Measurements from ENCODE around the gene MYLK2. TPM values are rescaled to one million over a fixed set of nuclear protein-coding genes. Genes with fewer than 3 reads are reported as not detected.

The MYLK2 gene
- total RNA-seq, 4 donors from 2014 or later = not detected

DNA sequence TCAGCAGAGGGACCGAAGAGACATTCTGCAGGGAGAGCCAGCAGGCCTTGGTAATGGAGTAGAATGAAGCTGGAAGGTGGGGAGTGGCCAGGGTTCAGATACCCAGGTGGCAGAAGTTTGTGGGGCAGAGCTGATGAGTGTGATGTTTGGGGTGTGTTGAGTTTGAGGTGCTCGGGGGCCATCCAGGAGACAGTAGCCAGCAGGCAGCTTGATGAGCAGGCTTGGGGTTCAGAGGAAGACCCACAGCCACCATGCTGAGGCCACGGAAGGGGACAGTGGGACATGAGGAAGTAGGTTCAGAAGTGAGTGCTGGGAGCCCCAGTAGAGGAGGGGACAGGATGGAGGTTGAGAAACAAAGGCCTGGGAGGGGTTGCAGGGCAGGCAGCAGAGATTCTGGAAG lies 37.4 kb downstream of the MYLK2 start:
- Histone ChIP-seq H3K4me3 (no peak overlapping the region), H3K27ac (no peak overlapping the region), H3K9me3 (no peaks in the 10 kb centered on the region), H3K27me3 (peaks cover 30% of the 10 kb centered on the region), H3K4me1 (peaks cover 19% of the 10 kb centered on the region), H3K36me3 (no peaks in the 10 kb centered on the region)
- peak in 1 of 2 donors; percentile 20 for DNase-seq (ENCODE audit: low spot score in 2 of 2)
- TF ChIP-seq POLR2AphosphoS5 (IDR thresholded peaks at IDR 0.05) = no peak
- WGBS = 68% methylated on average over 3 of the region's 3 CpGs

DNA sequence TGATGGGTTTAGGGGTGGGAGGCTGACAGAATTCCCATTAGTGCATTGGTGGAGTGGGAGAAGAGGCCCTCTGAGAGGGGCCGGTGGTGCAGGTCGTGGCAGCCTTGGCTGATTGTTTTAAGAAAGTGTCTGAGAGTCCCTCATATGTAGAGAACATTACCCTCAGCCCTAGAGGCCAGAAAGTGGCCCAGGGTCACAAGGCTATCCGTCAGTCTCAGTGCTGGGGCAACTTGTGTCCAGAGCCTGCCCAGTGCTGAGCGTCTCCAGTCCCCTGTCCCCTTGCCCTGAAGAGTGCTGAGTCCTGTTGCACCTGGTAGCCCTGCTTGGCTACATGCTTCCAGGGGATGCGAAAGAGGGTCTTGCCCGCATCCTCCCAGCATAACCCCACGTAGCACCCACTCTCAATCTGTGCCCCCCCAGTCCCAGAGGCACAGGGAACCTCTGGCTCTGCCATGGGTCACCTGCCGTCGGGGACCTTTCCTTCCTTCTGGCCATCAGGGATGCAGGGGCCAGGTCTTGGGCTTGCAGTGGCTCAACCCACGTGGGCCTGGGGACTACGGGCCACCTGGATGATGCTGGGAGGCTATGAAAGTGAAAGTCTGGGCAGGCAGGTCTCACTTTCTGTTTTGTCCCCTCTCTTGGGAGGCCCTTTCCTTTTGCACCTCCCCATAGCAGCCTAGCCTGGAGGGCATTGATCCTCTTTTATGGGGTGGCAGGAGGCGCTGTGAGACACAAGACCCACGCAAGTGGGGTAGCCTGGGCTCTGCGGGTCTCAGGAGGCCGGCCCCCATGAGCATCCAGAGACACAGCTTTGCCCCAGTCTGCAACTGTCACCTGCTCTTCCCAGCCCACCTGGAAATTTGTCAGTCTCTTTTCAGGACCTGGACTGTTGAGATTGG lies 39.0 kb downstream of the MYLK2 start:
- no peak overlapping the region for H3K4me3 ChIP-seq
- H3K4me1 ChIP-seq = peaks cover 19% of the 10 kb centered on the region
- DNase-seq (ENCODE audit: low spot score in 2 of 2) = peak in 1 of 2 donors; percentile 41
- H3K36me3 ChIP-seq = no peaks in the 10 kb centered on the region
- H3K27ac ChIP-seq = no peak overlapping the region
- 86% methylated on average over 13 of the region's 15 CpGs for WGBS
- H3K27me3 ChIP-seq = peaks cover 20% of the 10 kb centered on the region
- TF ChIP-seq POLR2A (IDR thresholded peaks at IDR 0.05) = no peak
- TF ChIP-seq POLR2AphosphoS5 (IDR thresholded peaks at IDR 0.05) = no peak
- no peak for TF ChIP-seq EP300 (IDR thresholded peaks at IDR 0.05)
- TF ChIP-seq, protein P1, sequence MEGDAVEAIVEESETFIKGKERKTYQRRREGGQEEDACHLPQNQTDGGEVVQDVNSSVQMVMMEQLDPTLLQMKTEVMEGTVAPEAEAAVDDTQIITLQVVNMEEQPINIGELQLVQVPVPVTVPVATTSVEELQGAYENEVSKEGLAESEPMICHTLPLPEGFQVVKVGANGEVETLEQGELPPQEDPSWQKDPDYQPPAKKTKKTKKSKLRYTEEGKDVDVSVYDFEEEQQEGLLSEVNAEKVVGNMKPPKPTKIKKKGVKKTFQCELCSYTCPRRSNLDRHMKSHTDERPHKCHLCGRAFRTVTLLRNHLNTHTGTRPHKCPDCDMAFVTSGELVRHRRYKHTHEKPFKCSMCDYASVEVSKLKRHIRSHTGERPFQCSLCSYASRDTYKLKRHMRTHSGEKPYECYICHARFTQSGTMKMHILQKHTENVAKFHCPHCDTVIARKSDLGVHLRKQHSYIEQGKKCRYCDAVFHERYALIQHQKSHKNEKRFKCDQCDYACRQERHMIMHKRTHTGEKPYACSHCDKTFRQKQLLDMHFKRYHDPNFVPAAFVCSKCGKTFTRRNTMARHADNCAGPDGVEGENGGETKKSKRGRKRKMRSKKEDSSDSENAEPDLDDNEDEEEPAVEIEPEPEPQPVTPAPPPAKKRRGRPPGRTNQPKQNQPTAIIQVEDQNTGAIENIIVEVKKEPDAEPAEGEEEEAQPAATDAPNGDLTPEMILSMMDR (IDR thresholded peaks at IDR 0.05) = no peak
- H3K9me3 ChIP-seq = no peaks in the 10 kb centered on the region

DNA sequence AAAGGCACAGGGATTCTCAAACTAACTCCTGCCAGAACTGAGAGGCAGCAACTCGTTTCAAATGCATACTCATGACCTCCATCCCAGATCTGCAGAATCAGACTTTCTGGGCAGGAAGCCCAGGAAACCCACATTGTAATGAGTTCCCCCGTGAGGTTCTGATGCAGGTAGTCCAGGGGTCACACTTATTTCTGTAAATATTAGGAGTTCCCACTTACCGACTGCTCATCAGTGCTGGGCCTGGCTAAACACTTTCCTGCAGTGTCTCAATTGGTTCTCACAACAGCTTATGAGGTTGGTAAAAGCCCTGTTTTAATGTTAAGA lies 39.6 kb downstream of the MYLK2 start:
- Histone ChIP-seq H3K27ac (no peak overlapping the region), H3K9me3 (no peaks in the 10 kb centered on the region), H3K4me3 (no peak overlapping the region), H3K27me3 (peaks cover 20% of the 10 kb centered on the region), H3K36me3 (no peaks in the 10 kb centered on the region), H3K4me1 (peaks cover 19% of the 10 kb centered on the region)
- TF ChIP-seq POLR2AphosphoS5 (IDR thresholded peaks at IDR 0.05) = no peak
- TF ChIP-seq, protein P1 (IDR thresholded peaks at IDR 0.05) = no peak
- TF ChIP-seq POLR2A (IDR thresholded peaks at IDR 0.05) = no peak
- no peak for TF ChIP-seq EP300 (IDR thresholded peaks at IDR 0.05)
- peak in 1 of 2 donors; percentile 6 for DNase-seq (ENCODE audit: low spot score in 2 of 2)
- 64% methylated on average over 2 of the region's 3 CpGs for WGBS

DNA sequence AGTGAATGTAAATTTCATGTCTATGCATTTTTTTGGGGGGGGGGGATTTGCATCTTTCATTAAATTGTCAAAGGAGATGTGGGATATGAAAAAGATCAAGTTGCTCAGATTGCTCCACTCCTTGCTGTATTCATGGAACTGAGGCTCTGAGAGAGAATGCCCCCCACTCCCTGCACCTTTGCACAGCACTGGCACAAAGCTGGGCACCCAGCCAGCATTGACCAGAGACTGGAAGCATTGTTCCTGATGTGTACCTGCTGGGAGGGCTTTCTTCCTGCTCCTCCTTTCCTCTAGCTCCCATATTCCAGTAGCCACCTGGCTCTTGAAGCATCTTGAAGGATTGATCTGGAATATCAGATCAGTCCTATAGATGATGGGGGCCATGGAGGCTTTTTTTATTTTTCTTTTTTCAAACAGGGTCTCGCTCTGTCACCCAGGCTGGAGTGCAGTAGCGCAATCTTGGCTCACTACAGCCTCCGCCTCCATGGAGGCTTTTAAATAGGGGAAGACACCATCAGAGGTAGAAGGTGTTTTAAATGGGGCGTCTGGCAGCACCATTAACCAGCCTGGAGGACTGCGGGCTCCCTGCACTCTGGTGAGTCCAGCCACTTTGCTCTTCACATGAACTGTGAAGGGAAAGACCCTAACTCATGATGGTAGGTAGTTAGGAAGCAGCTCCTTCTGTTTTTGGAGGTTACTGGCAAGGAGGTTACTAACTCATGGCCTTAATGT lies 40.3 kb downstream of the MYLK2 start:
- 92% methylated on average over 5 of the region's 5 CpGs for WGBS
- peaks cover 20% of the 10 kb centered on the region for H3K27me3 ChIP-seq
- no peaks in the 10 kb centered on the region for H3K36me3 ChIP-seq
- TF ChIP-seq POLR2AphosphoS5 (IDR thresholded peaks at IDR 0.05) (no peak), EP300 (IDR thresholded peaks at IDR 0.05) (no peak), POLR2A (IDR thresholded peaks at IDR 0.05) (no peak)
- TF ChIP-seq, protein P1 (IDR thresholded peaks at IDR 0.05) = no peak
- peaks cover 19% of the 10 kb centered on the region for H3K4me1 ChIP-seq
- peak; percentile 42 to 57 for DNase-seq (ENCODE audit: low spot score in 2 of 2)
- H3K4me3 ChIP-seq = no peak overlapping the region
- H3K9me3 ChIP-seq = no peaks in the 10 kb centered on the region
- no peak overlapping the region for H3K27ac ChIP-seq

DNA sequence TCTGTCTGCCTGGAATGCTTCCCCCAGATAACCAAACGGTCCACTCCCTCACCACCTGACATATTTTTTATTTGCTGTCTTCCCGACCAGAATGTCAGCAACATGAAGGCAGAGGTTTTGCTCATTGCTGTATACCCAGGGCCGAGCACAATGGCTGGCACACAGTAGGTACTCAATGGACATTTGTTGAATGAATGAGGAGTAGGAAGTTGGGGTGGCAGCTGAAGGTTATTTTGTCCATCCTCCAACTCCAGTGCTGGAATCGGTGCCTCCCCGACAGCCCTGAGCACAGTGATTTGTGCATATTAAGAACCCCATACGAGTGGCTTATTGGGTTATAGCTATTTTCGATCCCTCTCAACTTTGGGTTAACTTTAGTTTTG lies 40.8 kb downstream of the MYLK2 start:
- 53% methylated on average over 7 of the region's 7 CpGs for WGBS
- Histone ChIP-seq H3K4me3 (no peak overlapping the region), H3K9me3 (no peaks in the 10 kb centered on the region), H3K4me1 (peaks cover 19% of the 10 kb centered on the region), H3K27me3 (peaks cover 20% of the 10 kb centered on the region), H3K36me3 (no peaks in the 10 kb centered on the region), H3K27ac (no peak overlapping the region)
- TF ChIP-seq POLR2A (IDR thresholded peaks at IDR 0.05) (no peak), POLR2AphosphoS5 (IDR thresholded peaks at IDR 0.05) (no peak), EP300 (IDR thresholded peaks at IDR 0.05) (no peak)
- TF ChIP-seq, protein P1 (IDR thresholded peaks at IDR 0.05) = no peak
- DNase-seq (ENCODE audit: low spot score in 2 of 2) = peak in 1 of 2 donors; percentile 44
